GM21529 (cell line): ENCODE measurements around the gene B3GNT3.

Experiments used
- ATAC-seq: cut with Tn5 transposase; IDR thresholded peaks from one replicate; pipeline ENCODE4 v1.9.1; 2021; ENCODE audit not compliant: unreplicated experiment

B3GNT3 gene

GRCh38 chr19:17794731-17795494, at the start of gene B3GNT3:
Gene B3GNT3, plus strand, starts transcription at chr19:17795138. Its CDS starts 12,670 bp downstream, at chr19:17807808.
- ATAC-seq: no peak

- ATAC-seq: peak; percentile 63
These were observed 47.5 kb upstream of the B3GNT3 start for GRCh38 chr19:17747205-17748098.

GRCh38 chr19:17748884-17749638, 45.9 kb upstream of the B3GNT3 start:
- ATAC-seq: no peak

GRCh38 chr19:17749912-17750317, 45.0 kb upstream of the B3GNT3 start:
- ATAC-seq: no peak

GRCh38 chr19:17751103-17751911, 43.6 kb upstream of the B3GNT3 start, which contains the start of gene FCHO1:
Gene FCHO1, plus strand, starts transcription at chr19:17751477. Its CDS starts 3,688 bp downstream, at chr19:17755165.
- ATAC-seq: peak; percentile 41

GRCh38 chr19:17751912-17752273, 43.0 kb upstream of the B3GNT3 start:
- peak; percentile 1 for ATAC-seq

GRCh38 chr19:17752865-17753639, 41.9 kb upstream of the B3GNT3 start:
- ATAC-seq: no peak

- no peak for ATAC-seq
These were observed 41.0 kb upstream of the B3GNT3 start for GRCh38 chr19:17753976-17754375.

- ATAC-seq: peak; percentile 48
These were observed 40.1 kb upstream of the B3GNT3 start for GRCh38 chr19:17754634-17755442.

- ATAC-seq: no peak
These were observed 39.5 kb upstream of the B3GNT3 start for GRCh38 chr19:17755443-17755890.

GRCh38 chr19:17755977-17756670, 38.8 kb upstream of the B3GNT3 start:
- ATAC-seq: no peak

- ATAC-seq: no peak
These were observed 37.8 kb upstream of the B3GNT3 start for GRCh38 chr19:17757125-17757524.

GRCh38 chr19:17758515-17758914, 36.4 kb upstream of the B3GNT3 start:
- no peak for ATAC-seq

- ATAC-seq: no peak
These were observed 33.8 kb upstream of the B3GNT3 start for GRCh38 chr19:17761148-17761547.

- ATAC-seq: no peak
These were observed 32.3 kb upstream of the B3GNT3 start for GRCh38 chr19:17762505-17763229.

- ATAC-seq: no peak
These were observed 30.6 kb upstream of the B3GNT3 start for GRCh38 chr19:17764348-17764747.

GRCh38 chr19:17765069-17765618, 29.8 kb upstream of the B3GNT3 start:
- ATAC-seq: no peak
